H54 (cell line): Measurements from ENCODE around the gene PLEKHG5.
A peak's percentile ranks its signal among the peaks of the same experiment; 100 is the strongest.

ENCODE experiments used
- DNase-seq: peaks from one replicate; pipeline ENCODE4 v3.0.0; 2011; ENCODE audit warnings: low spot score, mixed read lengths; ENCODE audit not compliant: insufficient read length
- FAIRE-seq: peaks from 3 replicates; lab custom pipeline; 2011; peaks lifted over from hg19 to GRCh38; lab: Jason Lieb, UNC
- POLR2A ChIP-seq: IDR thresholded peaks from 2 replicates; pipeline ENCODE4 v1.6.1; 2011; ENCODE audit warnings: low read depth, mild to moderate bottlenecking, low read length

Gene PLEKHG5

DNA sequence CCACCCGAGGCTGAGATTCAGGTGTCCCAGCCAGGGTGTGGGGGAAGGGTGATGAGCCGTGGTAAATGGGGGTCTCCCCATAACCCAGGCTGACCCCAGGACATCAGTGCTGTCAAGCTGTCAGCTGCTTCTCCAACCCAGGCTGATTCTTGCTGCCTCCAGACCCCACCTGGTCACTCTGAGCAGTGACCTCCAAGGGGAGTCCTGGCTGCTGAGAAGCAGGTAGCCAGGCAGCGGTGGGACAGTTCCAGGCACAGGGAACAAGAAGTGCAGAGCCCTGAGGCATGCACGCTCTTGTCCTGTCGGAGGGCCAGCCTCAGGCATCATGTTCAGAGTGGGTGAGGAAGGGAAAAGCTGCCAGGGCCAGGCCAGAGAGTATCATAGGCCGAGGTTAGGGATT is 65.8 kb downstream of the PLEKHG5 start:
- no peak for FAIRE-seq
- no peak for DNase-seq
- TF ChIP-seq POLR2A = no peak

DNA sequence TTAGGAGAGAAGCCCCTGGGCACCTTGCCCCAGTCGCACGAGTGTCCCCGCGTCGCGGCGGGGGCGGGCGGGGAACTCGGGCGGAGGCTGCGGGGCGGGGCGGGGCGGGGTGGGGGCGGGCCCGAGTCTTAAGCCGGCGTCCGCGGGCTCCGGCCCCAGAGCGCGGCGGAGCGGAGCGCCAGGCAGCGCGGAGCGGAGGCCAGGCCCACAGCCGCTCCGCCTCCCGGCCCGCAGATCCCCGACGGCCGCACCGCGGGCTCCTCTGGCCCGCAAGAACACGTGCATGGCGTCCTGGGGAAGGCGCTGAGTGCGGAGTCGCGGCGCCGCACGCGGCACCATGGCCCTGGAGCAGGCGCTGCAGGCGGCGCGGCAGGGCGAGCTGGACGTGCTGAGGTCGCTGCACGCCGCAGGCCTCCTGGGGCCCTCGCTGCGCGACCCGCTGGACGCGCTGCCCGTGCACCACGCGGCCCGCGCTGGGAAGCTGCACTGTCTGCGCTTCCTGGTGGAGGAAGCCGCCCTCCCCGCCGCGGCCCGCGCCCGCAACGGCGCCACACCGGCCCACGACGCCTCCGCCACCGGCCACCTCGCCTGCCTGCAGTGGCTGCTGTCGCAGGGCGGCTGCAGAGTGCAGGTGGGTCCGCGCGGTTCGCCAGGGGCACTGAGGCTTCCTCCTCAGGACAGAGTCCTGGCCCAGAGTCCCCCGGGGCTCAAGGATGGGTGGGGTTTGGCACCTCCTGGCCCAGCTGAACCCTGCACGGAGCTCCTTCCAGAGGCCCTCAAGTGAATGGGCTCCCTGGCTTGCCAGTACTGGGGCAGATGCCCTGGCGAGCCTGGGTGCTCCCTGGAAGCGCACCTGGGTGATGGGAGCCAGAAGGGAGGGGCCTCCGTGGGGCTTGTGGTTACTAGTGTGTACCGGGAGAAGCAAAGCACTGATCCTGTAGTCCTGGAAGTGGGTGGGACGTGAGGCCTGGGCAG is 66.6 kb downstream of the PLEKHG5 start, which contains the start of gene ESPN:
TSS of gene ESPN (plus strand) at position 158 of the 975 bp plus-strand sequence. CDS start at position 338, 180 bp downstream.
- no peak for FAIRE-seq
- DNase-seq = no peak
- TF ChIP-seq POLR2A = no peak

DNA sequence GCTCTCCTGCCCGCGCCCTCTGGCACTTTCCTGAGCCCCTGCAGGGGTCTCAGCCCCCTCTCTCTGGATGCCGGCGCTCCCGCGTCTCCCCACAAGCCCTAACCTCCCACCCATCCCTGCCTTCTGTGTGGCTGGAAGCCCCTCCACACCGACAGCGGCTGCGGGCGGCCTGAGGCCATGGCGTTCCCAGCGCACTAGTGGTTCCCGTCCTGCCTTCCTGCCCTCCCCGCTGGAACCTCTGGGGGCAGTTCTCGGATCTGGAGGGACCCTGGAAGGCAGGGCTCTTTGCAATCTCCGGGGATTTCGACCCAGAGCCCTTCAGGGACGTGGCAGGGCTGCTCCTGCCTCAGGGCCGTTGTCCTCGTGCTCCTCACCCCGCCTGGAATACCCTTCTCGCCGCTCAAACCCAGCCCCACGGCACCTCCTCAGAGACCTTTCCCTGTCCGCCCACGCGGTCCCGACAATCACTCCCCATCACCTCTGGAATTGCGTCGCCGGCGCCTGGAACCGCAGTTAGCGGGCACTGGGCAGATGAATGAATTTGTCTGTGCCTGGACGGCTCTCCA is 67.4 kb downstream of the PLEKHG5 start:
- FAIRE-seq = no peak
- DNase-seq = no peak
- TF ChIP-seq POLR2A = no peak

DNA sequence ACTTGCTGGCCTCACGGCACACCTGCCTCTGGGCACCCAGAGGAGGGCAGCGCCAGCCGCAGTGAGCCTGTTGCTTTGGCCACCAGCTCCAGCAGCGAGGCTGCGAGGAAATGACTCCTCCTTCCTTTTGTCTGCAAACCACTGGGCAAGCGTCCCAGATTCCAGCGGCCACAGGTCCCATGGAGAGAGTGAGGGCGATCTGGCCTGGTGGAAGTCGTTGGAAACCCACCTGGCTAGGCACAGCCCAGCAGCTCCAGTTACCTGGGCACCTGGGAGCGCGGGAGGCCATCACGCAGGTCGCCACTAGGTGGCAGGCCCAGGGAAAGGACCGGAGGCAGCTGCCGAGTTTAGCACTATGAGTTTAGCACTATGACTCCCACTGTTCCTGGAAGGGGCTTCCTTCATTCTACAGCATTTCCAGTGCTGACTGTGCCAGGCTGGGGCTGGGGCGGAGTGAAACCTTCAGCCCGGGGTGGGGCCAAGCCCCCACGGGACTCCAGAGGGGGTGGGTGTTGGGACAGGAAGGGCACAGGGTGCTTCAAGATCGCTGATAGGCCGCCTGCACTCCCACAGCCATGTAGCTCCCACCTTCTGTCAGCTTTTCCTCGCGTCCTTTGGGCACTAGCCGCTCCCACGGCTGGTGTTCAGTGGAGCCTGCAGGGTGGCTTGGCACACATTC is 68.0 kb downstream of the PLEKHG5 start:
- TF ChIP-seq POLR2A = no peak
- DNase-seq (peak; percentile 90), FAIRE-seq (peak; percentile 55)

DNA sequence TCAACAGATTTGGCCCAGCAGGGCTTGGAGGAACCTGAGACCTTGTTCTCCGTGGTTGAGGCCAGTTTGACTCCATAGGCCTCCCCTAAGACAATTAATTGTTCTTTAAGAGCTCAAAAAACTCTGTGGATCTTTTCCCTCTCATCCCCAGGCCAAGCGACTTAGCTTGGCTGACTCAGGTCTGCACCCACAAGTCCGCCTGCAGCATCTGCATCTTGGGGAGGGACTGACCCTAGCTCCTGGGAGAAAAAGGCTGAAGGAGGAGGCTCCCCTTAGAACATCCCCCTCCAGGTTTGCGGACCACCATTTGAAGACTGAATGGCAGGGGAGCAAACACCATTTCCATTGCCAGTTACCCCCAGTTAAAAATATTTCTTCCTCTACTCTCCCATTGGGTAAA is 70.2 kb downstream of the PLEKHG5 start:
- no peak for TF ChIP-seq POLR2A
- FAIRE-seq = no peak
- DNase-seq = no peak

DNA sequence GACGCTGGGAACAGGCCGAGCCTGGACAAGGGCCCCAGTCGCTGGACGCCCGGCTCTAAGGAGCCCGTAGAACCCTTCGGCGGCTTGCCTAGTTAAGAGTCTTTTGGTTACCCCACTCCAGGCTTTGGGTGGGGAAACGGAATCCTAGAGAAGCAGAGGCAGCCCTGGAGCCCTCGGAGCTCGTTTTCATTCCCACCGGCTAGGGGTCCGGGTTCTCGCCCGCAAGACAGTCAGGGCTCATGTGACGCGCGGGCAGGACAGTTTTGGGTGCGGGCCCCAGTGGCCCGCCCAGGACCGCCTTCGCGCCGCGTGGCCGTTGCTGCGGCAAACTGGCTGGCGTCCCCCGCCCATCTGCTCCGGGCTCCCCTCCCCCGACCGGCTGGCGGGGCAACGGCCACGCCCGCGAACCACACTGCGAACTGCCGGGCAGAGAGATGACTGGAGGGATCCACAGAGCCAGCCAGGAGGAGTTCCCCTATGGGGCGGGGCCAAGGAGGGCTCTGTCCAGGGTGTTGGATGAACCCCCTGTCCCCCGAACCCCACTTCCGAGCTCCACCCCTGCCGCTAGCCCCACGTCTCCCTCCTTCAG is 70.9 kb downstream of the PLEKHG5 start:
- DNase-seq = no peak
- no peak for FAIRE-seq
- no peak for TF ChIP-seq POLR2A

DNA sequence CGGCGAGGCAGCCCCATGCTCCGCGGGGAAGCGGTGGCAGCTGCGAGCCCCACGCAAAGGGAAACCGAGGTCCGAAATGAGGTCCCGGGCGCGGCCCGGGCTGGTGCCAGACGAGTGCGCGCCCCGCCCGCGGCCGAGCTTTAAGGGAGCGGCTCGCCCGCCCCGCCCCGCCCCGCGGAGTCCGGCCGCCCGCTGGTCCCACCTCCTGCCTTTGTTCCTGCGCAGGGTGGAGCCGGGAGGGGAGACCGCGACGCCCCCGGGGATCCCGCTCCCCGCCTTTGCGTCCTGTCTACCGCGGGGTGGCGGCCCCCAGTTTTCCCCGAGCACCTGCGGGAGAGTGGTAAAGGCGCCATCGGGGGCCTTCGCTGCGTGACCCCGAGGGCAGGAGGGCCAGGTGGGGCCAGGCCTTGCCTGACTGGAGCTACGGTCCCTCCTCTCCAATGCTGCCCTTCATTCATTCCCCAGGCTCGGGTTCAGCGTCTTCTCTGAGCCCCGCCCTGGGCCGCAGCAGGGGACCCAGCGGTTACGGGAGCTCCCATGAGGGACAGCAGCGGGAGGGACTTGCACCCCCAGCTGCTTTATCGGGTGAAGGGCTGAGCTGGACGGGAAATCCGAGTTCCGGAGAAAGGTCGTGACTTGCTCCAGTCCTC is 71.5 kb downstream of the PLEKHG5 start, which contains the start of gene HES2:
TSS of gene HES2 (minus strand) at position 116 of the 650 bp plus-strand sequence. CDS start at position 17, 99 bp downstream.
- DNase-seq (peak; percentile 65), FAIRE-seq (no peak)
- no peak for TF ChIP-seq POLR2A

DNA sequence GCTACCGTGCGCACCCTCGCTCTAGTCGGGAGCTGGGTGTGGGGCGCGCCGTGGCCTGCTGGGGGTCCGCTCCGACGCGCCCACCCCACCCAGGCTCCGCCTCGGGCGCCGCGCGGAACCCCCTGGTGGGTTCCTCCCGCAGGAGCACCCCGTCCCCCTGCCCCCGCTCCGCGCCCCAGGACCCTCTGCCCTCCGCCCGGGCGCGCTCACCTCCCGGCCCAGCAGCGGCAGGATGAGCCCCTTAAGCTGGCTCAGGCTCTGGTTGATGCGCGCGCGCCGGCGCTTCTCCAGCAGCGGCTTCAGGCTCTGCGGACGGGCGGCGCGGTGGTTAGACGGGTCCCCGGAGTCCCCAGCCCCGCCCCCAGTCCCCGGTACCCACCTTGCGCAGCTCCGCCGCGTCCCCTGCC is 72.1 kb downstream of the PLEKHG5 start:
- TF ChIP-seq POLR2A = no peak
- no peak for DNase-seq
- no peak for FAIRE-seq

DNA sequence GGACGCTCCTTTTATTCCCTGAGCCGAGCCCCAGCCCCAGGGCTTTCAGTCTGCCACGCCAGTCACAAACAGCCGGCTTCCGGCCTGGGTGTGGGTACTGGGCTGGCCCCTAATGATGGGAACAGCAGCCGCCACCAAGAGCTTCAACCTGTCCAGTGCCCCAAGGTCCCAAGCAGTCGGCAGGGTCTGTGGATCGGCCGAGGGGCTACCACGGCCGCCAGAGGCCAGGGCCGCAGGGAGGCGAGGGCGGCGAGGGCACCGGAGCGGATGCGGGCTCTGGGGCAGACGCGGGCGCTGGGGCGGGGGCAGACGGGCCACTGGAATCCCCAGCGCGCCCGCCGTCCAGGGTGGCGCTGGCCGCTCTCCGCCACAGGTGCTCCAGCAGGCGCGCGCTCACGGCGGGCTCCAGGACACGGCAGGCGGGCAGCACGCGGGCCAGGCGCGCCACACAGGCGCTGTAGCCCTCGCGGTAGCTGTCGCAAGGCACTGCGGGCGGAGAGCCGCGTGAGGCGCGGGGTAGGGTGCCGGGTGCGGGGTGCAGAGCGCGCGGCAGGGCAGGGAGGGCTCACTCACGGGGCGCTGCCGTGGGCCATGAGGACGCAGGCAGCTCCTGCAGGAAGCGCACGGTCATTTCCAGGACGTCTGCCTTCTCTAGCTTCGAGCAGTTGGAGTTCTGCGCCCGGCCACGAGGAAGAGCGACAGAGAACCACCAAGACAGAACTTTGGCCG is 72.6 kb downstream of the PLEKHG5 start:
- FAIRE-seq (no peak), DNase-seq (no peak)
- no peak for TF ChIP-seq POLR2A

DNA sequence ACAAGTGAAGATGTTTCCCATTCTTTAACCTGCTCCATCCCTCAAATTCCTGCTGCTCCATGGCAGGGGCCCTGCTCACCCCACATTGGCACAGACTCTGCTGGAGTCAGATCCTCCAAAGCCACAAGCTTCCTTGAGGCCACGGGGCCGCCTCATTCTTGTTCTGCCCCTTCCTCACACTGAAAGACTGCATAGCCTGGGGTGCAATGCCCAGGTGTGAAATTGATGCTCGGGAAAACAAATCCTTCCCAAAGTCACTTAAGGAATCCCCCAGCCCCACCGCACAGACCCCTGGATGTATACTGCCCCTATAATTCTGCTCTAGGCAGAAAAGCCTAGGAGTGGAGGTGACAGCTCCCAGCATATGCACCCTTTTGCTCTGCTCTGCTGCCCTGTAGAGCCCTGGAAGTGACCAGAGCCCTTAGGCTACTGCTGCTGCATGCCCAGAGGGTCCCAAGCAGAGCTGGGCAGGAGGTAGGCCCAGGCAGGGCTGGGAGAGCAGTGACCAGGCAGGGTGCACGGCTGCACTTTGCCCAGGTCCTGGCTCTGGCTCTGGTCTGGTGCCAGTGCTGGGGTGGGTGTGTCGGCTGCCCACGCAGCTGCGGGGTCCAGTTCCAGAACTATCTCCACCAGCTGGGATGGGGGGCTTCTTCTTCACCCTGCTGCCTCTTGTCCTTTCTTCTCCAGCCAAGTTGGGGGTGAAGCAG is 73.4 kb downstream of the PLEKHG5 start:
- no peak for TF ChIP-seq POLR2A
- DNase-seq = no peak
- no peak for FAIRE-seq
